GM18858 (cell line): Measurements from ENCODE around the gene DOC2A.

Experiments
- ATAC-seq: cut with Tn5 transposase; IDR thresholded peaks from one replicate; pipeline ENCODE4 v1.9.1; 2021; ENCODE audit not compliant: unreplicated experiment

Gene DOC2A

DNA sequence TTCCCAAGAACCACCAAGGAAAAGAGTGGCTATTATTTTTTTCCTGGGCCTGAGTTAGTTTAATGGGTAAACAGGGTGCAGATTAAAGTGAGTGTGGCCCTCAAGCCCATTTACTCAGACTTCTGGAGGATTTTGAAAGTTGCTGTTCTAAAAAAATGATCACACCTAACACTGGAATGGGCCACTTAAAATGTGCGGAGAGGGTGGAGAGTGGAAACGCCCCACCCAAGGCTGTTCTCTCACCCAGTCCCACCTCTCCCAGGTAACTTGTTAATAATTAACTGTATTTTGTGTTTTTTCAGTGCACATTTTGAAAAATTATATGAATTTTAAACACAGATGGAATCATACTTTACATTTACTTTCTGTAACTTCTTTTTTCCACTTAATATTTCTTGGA, 20.8 kb downstream of the DOC2A start:
- ATAC-seq: no peak

DNA sequence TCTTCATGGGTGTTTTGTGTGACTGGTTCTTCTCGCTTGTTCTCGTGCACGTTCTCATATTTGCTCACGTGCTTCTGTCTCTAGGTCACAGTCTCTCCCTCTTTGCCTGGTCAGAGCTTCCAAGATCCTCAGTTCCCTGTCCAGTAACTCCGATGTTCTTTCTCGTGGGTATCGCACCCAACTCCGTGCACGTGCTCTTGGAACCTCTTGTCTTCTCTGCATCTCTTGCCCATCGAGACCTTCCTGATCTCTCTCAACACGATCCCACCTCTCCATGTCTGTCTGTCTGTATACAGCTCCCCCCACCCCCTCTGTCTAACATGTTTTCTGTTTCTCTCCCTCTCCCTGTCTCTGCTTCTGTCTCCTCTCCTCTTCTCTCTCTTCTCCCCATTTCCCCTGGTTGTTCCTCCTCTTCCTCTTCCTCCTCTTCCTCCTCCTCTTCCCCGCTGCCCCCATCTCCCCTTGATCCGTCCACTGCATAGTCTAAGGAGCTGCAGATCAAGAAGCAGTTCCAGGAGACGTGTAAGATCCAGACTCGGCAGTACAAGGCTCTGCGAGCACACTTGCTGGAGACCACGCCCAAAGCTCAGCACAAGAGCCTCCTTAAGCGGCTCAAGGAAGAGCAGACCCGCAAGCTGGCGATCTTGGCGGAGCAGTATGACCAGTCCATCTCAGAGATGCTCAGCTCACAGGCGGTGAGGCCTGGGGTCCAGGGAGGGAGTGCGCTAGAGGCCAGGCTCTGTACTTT, 21.5 kb downstream of the DOC2A start:
- ATAC-seq: no peak

GRCh38 chr16:29988346-29989075, 22.3 kb downstream of the DOC2A start:
- ATAC-seq: no peak

DNA sequence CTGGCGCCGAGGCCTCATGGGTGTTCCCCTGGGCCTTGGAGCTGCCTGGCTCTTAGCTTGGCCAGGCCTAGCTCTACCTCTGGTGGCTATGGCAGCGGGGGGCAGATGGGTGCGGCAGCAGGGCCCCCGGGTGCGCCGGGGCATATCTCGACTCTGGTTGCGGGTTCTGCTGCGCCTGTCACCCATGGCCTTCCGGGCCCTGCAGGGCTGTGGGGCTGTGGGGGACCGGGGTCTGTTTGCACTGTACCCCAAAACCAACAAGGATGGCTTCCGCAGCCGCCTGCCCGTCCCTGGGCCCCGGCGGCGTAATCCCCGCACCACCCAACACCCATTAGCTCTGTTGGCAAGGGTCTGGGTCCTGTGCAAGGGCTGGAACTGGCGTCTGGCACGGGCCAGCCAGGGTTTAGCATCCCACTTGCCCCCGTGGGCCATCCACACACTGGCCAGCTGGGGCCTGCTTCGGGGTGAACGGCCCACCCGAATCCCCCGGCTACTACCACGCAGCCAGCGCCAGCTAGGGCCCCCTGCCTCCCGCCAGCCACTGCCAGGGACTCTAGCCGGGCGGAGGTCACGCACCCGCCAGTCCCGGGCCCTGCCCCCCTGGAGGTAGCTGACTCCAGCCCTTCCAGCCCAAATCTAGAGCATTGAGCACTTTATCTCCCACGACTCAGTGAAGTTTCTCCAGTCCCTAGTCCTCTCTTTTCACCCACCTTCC, 23.3 kb downstream of the DOC2A start:
- no peak for ATAC-seq

DNA sequence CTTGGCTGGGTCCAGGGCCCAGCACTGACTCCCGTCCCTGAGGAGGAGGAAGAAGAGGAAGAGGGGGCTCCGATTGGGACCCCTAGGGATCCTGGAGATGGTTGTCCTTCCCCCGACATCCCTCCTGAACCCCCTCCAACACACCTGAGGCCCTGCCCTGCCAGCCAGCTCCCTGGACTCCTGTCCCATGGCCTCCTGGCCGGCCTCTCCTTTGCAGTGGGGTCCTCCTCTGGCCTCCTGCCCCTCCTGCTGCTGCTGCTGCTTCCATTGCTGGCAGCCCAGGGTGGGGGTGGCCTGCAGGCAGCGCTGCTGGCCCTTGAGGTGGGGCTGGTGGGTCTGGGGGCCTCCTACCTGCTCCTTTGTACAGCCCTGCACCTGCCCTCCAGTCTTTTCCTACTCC, 23.9 kb downstream of the DOC2A start:
- ATAC-seq: no peak

DNA sequence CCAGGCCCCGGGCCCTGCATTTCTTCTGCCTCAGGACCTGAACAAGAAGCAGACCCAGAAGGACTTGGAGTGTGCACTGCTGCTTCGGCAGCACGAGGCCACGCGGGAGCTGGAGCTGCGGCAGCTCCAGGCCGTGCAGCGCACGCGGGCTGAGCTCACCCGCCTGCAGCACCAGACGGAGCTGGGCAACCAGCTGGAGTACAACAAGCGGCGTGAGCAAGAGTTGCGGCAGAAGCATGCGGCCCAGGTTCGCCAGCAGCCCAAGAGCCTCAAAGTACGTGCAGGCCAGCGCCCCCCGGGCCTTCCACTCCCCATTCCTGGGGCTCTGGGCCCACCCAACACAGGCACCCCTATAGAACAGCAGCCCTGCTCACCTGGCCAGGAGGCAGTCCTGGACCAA, 24.6 kb downstream of the DOC2A start:
- no peak for ATAC-seq

DNA sequence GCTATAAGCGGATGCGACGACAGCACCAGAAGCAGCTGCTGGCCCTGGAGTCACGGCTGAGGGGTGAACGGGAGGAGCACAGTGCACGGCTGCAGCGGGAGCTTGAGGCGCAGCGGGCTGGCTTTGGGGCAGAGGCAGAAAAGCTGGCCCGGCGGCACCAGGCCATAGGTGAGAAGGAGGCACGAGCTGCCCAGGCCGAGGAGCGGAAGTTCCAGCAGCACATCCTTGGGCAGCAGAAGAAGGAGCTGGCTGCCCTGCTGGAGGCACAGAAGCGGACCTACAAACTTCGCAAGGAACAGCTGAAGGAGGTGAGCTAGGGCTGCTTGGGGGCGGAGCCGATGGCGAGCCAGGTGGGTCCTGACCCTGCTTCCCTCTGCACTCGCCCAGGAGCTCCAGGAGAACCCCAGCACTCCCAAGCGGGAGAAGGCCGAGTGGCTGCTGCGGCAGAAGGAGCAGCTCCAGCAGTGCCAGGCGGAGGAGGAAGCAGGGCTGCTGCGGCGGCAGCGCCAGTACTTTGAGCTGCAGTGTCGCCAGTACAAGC, 25.5 kb downstream of the DOC2A start:
- ATAC-seq: no peak

GRCh38 chr16:29984764-29985147, 26.1 kb downstream of the DOC2A start:
- no peak for ATAC-seq

- no peak for ATAC-seq
Measured at GRCh38 chr16:29984137-29984763, 26.6 kb downstream of the DOC2A start.

DNA sequence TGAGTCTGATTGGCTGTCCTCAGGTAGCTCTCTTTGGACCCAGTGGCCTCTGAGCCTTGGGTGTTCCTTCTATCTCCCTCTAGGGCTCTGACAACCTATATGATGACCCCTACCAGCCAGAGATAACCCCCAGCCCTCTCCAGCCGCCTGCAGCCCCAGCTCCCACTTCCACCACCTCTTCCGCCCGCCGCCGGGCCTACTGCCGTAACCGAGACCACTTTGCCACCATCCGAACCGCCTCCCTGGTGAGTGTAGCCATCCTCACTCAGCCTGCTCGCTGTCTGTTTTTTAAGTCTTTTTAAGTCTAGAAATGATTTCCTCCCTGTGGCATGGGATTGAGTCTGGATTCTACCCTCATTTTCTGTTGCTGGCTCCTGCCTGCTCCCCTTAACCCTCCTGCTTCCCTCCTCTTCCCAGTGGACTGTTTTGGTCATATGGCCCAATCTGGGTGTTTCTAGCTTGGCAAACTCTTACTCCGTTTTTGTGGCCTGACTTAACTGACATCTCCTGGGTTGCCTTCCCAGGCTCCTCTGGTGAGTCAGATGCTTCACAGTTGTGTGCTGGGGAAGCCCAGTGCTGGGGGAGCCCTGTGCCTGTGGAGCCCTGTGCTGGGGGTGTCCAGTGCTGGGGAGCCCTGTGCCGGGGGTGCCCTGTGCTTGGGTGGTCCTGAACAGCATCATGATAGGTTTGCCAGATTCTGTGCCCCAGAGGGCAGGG, 27.2 kb downstream of the DOC2A start:
- ATAC-seq: no peak

- ATAC-seq: no peak
Measured at GRCh38 chr16:29982560-29983419, 28.0 kb downstream of the DOC2A start.

GRCh38 chr16:29978564-29979270, 32.1 kb downstream of the DOC2A start:
- no peak for ATAC-seq

- no peak for ATAC-seq
Measured at GRCh38 chr16:29978081-29978480, 32.7 kb downstream of the DOC2A start.

- no peak for ATAC-seq
Measured at GRCh38 chr16:29977063-29977825, 33.6 kb downstream of the DOC2A start.

DNA sequence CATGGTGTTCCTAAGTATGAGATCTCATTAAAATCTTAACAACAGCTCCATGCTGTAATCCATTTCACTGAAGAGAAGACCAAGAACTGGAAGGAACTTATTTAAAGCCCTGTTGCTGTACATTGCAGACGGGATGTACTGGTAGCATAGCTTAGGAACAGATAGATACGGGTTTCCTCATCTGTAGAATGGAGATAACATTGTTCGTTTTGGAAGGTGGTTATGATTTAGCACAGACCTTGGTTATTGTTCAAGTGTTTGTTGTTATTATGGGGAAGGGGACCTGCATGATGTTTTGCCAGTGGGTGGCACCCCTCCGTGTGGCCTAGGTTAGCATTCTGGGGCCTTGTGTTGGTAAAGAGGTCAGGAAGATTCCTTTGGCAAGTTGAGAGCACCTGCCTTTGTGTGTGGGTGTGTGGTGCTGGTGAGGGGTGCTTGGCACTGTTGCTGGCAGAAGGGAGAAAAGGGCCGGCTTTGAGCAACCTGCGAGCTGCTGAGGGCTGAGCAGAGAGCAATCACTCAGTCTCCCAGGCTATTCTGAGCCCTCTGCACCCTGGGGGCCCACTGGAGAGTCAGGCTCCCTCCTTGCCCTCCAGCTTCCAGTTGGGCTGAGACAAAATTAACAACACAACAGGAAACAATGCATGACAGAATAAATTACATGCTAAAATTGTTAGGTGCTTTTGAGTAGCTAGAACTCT, 34.9 kb downstream of the DOC2A start:
- ATAC-seq: no peak

- no peak for ATAC-seq
Measured at GRCh38 chr16:29975134-29975538, 35.7 kb downstream of the DOC2A start.

DNA sequence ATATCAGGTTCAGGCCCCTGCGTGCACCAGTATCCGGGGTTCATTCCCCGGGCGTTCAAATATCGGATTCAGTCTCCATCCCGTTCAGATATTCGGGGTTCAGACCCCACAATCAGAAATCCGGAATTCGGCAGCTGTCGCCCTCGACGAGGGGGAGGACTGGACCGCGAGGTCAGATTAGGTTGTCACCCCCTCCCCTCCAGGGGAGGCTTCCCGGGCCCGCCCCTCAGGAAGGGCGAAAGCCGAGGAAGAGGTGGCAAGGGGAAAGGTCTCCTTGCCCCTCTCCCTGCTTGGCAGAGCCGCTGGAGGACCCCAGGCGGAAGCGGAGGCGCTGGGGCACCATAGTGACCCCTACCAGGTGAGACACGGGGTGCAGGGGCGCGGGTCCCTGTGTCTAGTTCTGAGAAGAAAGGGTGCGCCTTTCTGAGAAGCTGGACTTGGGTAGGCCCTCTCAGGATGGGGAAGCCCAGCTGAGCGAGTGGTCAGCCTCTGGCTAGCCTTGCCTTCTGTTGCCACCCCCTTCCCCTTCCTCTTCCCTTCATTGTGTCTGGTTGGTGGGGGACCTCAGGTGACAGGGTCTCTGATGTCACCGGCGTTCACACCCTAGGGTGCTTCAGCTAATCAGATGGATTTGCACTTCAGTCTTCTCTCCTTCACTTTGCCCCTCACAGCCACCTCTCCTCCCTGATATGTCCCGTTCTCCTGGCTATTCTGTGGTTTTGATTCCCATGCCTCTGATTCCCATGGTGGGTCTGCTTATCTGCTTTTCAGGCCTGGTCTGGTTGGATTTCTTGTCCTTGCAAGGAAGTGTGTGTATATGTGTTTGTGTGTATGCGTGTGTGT, 36.3 kb downstream of the DOC2A start:
- ATAC-seq: no peak
